Measurements from ENCODE around the gene DEPDC7. TPM values are rescaled to one million over a fixed set of nuclear protein-coding genes. Genes with fewer than 3 reads are reported as not detected.
A peak's percentile ranks its signal among the peaks of the same experiment; 100 is the strongest.
"Not testable (repeated sequence)": the region's sequence is repeated elsewhere in the genome, so short reads cannot be mapped to it uniquely, and the experiment has no call there.

The DEPDC7 gene
- total RNA-seq, 2 experiments from 2014 or later, result 1.1 TPM

DNA sequence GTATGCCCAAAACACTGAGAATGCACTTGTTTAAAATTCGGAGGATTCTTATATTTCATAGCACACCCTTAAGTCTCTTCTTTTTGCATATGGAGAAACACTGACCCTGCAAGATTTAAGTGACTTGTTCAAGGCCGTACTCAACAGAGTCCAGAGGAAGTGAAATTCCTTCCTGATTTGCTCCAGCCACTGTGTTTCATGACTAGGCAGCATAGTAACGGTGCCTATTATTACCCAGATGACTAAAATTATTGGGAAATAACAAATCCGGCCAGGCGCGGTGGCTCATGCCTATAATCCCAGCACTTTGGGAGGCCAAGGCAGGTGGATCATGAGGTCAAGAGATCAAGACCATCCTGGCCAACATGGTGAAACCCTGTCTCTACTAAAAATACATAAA lies 33.0 kb downstream of the DEPDC7 start:
- H3K4me3 Mint-ChIP-seq, H3K9me3 Mint-ChIP-seq, H3K27me3 Mint-ChIP-seq, CTCF ChIA-PET, H3K27ac Mint-ChIP-seq, H3K4me1 Mint-ChIP-seq, DNase-seq, POLR2A ChIA-PET: not testable (repeated sequence)
- H3K36me3 Mint-ChIP-seq (ENCODE audit: low read depth), result peaks cover 48% of the 10 kb centered on the region

DNA sequence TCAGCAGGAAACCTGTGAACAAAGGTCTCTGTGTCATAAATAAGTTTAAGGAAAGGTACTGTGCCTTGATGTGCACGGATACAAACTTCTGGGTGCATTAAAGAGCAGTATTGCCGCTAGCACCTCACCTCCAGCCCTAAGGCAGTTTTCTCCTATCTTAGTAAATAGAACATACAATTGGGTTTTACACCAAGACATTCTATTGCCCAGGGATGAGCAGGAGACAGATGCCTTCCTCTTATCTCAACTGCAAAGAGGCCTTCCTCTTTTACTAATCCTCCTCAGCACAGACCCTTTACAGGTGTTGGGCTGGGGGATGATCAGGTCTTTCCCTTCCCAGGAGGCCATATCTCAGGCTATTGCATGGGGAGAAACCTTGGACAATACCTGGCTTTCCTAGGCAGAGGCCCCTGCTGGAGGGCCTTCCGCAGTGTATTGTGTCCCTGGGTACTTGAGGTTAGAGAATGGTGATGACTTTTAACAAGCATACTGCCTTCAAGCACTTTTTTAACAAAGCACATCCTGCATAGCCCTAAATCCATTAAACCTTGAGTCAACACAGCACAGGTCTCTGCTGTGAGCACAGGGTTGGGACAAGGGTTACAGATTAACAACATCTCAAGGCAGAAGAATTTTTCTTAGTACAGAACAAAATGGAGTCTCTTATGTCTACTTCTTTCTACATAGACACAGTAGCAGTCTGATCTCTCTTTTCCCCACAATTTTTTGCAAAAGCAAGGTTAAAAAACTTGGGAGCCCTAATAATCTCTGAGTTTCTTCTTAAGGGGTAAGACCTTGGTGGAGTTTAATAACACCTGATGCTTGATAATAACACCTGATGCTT lies 34.1 kb downstream of the DEPDC7 start:
- H3K27me3 Mint-ChIP-seq, H3K27ac Mint-ChIP-seq, H3K4me1 Mint-ChIP-seq, H3K4me3 Mint-ChIP-seq, POLR2A ChIA-PET, H3K9me3 Mint-ChIP-seq, DNase-seq, CTCF ChIA-PET: not testable (repeated sequence)
- peaks cover 42% of the 10 kb centered on the region for H3K36me3 Mint-ChIP-seq (ENCODE audit: low read depth)

DNA sequence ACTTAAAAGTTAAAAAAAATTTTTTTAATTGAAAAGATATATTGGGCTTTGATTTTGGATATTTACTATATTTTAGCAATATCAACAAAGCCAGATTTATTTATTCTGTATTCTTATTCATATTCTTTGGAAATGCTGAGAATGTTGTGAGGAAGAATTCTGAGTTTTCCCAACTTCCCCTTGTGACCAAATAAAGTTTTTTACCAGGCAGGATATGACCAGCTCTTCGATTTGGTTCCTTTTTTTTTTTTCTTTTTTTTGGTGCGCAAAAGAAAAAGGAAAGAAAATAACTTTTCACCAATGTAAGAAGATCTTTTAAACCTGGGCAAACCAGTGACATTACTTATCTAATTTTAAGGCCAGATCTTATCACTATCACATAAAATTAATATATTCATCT lies 36.6 kb downstream of the DEPDC7 start:
- H3K4me1 Mint-ChIP-seq, result no peaks in the 10 kb centered on the region
- POLR2A ChIA-PET, result no interaction called here
- CTCF ChIA-PET, result no interaction called here
- DNase-seq, result no peak
- no peak overlapping the region for H3K4me3 Mint-ChIP-seq
- peaks cover 35% of the 10 kb centered on the region for H3K36me3 Mint-ChIP-seq (ENCODE audit: low read depth)
- no peaks in the 10 kb centered on the region for H3K27me3 Mint-ChIP-seq
- H3K9me3 Mint-ChIP-seq, result no peaks in the 10 kb centered on the region
- H3K27ac Mint-ChIP-seq, result no peak overlapping the region

DNA sequence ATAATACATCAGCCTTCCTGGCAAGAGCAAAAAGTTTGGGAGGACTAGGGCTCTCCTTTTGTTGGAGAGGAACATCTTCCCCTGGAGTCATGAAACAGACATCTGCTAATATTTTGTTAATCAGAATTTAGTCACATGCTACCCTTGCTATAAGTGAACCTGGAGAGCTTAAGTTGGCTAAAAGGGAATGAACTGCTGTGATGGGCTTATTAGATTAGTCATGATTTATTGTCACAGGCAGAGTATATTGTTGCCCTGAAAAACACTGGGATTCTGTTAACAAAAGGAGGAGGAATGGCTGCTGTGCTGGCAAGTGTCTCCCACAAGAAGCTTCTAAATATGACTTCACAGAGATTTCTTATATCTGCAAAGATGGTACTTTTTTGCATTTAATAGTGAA lies 39.7 kb downstream of the DEPDC7 start:
- Mint-ChIP-seq H3K4me3 (no peak overlapping the region), H3K9me3 (no peaks in the 10 kb centered on the region), H3K27ac (no peak overlapping the region), H3K36me3 (ENCODE audit: low read depth) (peaks cover 43% of the 10 kb centered on the region), H3K4me1 (peaks cover 1% of the 10 kb centered on the region), H3K27me3 (no peaks in the 10 kb centered on the region)
- DNase-seq, result no peak
- POLR2A ChIA-PET, result interaction anchor here (1.6 kb wide), 1 partner anchor 10 kb away, joined by 3 read pairs; no protein-coding TSS in a partner anchor
- CTCF ChIA-PET, result interaction anchor here (0.6 to 3.1 kb wide), 2 partner anchors 11 to 186 kb away, joined by 4 to 15 read pairs; no protein-coding TSS in a partner anchor

DNA sequence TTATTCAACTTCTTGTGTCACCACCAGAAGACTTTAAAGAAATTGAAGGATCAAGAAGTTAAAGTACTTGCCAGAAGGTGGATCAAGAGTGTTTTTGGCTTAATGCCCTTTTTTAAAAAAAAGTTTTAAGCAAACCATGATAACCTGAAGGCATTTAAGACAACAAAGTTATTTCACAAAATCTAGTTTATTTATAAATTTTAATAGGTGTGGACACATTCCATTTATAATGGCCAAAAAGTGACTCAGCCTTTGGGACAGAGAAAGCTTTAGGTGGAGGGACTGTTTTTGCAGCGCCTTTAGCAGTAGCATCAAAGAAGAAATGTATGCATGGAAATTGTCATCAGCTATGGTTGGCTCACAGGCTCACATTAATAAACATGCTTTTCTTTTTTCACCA lies 41.6 kb downstream of the DEPDC7 start:
- DNase-seq, result no peak

DNA sequence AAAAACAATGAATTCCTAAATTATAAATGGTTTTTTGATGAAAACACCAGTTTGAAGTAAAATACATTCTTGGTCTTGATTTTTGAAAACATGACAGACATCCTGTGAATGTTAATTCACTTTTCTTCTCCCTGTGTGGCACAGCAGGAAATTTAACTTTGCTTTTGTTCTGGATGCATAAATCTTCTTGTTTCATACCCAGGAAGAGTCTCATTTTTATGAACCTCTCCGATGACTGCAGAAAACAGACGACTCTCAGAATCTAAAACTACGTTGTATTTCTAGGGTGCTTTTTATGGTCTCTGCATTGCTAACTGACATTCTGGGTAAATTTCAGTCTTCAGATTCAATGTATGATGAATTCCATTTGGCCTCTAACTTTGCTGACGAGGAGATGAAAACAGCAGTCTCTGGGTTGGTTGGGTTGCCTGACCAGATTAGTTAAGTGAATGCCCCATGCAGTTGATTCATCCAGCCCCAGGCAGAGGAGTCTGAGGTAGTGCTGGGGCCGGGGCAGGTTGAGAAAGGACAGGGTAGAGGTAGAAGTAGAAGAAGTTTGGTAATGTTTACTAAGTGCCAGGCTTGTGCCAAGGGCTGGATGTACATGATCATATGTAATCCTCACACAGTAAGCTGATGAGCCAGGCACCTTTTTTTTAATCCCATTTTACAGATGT lies 43.8 kb downstream of the DEPDC7 start:
- no peak overlapping the region for H3K27ac Mint-ChIP-seq
- H3K27me3 Mint-ChIP-seq, result no peaks in the 10 kb centered on the region

More for the DNA sequence above, 41.6 kb downstream of the DEPDC7 start:
- CTCF ChIA-PET, result interaction anchor here (1.3 to 1.8 kb wide), 2 partner anchors 9 to 42 kb away, joined by 4 to 8 read pairs; partner anchors contain the start of gene DEPDC7
- H3K4me1 Mint-ChIP-seq, result peaks cover 11% of the 10 kb centered on the region
- peaks cover 54% of the 10 kb centered on the region for H3K36me3 Mint-ChIP-seq (ENCODE audit: low read depth)
- no peaks in the 10 kb centered on the region for H3K9me3 Mint-ChIP-seq
- H3K4me3 Mint-ChIP-seq, result no peak overlapping the region
- no peak overlapping the region for H3K27ac Mint-ChIP-seq
- H3K27me3 Mint-ChIP-seq, result no peaks in the 10 kb centered on the region
- POLR2A ChIA-PET, result interaction anchor here (1.0 kb wide), 1 partner anchor 18 kb away, joined by 3 read pairs; the partner anchor contains the start of gene TCP11L1

DNA sequence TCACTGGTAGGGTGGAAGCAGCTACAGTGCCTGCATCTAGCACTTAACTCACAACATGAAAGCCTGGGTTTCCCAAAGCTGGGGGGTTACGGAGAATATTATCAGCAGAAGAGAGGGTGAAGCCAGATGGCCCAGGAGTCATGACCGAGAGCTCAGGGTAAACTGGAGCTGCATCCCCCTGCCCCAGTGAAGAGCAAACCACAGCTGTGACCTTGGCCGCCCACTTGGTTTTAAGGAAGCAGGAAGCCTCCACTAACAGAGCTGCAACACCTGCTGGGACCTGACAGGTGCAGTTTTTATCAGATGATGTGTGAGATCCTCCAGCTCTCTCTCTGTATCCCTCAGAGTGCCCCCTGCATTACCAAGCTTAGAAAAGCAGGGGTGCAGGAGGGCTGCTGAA lies 44.6 kb downstream of the DEPDC7 start:
- no peaks in the 10 kb centered on the region for H3K9me3 Mint-ChIP-seq
- DNase-seq, result no peak
- no peaks in the 10 kb centered on the region for H3K27me3 Mint-ChIP-seq
- ChIA-PET CTCF (interaction anchor here (1.2 to 10.9 kb wide), 2 partner anchors 39 to 102 kb away, joined by 3 to 121 read pairs; no protein-coding TSS in a partner anchor), POLR2A (interaction anchor here (1.3 kb wide), 1 partner anchor 16 kb away, joined by 4 read pairs; no protein-coding TSS in a partner anchor)
- H3K36me3 Mint-ChIP-seq (ENCODE audit: low read depth), result peaks cover 58% of the 10 kb centered on the region
- H3K4me1 Mint-ChIP-seq, result peaks cover 37% of the 10 kb centered on the region
- H3K4me3 Mint-ChIP-seq, result no peak overlapping the region
- H3K27ac Mint-ChIP-seq, result no peak overlapping the region

More for the DNA sequence above, 43.8 kb downstream of the DEPDC7 start:
- H3K4me1 Mint-ChIP-seq, result peaks cover 32% of the 10 kb centered on the region
- peaks cover 60% of the 10 kb centered on the region for H3K36me3 Mint-ChIP-seq (ENCODE audit: low read depth)
- H3K9me3 Mint-ChIP-seq, result no peaks in the 10 kb centered on the region
- DNase-seq, result no peak
- H3K4me3 Mint-ChIP-seq, result no peak overlapping the region
- ChIA-PET CTCF (interaction anchor here (10.9 kb wide), 1 partner anchor 101 kb away, joined by 121 read pairs; no protein-coding TSS in a partner anchor), POLR2A (interaction anchor here (1.3 kb wide), 1 partner anchor 16 kb away, joined by 4 read pairs; no protein-coding TSS in a partner anchor)

DNA sequence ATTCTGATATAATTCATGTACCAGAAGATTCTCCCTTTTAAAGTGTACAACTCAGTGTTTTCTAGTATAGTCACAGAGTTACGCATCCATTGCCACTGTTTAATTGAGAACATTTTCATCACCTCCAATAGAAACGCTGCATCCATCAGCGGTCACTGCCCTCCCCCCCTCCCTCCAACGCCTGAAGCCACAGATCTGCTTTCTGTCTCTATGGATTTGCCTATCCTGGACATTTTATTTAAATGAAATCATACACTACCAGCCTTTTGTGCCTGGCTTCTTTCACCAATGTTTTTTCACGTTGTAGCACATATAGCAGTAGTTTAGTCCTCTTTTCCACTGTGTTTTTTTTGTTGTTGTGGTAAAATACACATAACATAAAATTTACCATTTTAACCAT lies 46.5 kb downstream of the DEPDC7 start:
- no peaks in the 10 kb centered on the region for H3K27me3 Mint-ChIP-seq
- DNase-seq, result no peak
- ChIA-PET CTCF (interaction anchor here (2.2 to 10.9 kb wide), 2 partner anchors 23 to 103 kb away, joined by 10 to 121 read pairs; partner anchors contain the start of gene TCP11L1), POLR2A (interaction anchor here (1.2 to 2.3 kb wide), 3 partner anchors 18 to 23 kb away, joined by 4 to 16 read pairs (median 7); partner anchors contain the start of gene TCP11L1)
- H3K4me1 Mint-ChIP-seq, result peaks cover 37% of the 10 kb centered on the region
- no peaks in the 10 kb centered on the region for H3K9me3 Mint-ChIP-seq
- peaks cover 64% of the 10 kb centered on the region for H3K36me3 Mint-ChIP-seq (ENCODE audit: low read depth)
- H3K27ac Mint-ChIP-seq, result no peak overlapping the region
- no peak overlapping the region for H3K4me3 Mint-ChIP-seq

DNA sequence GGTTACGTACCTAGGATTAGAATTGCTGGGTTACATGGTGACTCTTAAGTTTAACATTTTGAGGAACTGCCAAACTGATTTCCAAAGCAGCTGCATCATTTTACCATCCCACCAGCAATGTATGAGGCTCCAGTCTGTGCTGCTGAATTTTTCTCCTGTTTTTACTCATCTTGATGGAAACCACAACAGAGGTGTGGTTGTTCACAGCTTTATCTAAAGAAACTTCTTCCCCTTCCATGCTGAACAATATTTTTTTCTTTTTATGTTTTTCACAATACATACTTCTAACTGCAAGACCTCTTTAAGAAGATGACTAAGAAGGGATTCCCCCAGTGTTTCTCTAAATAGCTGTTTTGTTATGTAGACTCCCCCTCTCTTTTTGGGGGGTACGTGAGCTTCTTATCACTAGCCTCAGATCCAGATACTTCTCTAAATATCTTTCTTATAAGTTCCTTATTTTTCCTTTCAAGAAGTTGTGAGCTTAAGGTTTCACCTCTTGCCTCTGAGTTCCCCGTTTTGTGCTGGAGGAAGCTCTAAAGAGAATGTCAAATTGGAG lies 47.7 kb downstream of the DEPDC7 start:
- Mint-ChIP-seq H3K27ac (peak overlapping the region; percentile 5), H3K36me3 (ENCODE audit: low read depth) (peaks cover 58% of the 10 kb centered on the region), H3K27me3 (no peaks in the 10 kb centered on the region), H3K4me3 (no peak overlapping the region), H3K9me3 (no peaks in the 10 kb centered on the region), H3K4me1 (peaks cover 37% of the 10 kb centered on the region)
- DNase-seq, result no peak
- ChIA-PET POLR2A (interaction anchor here (0.6 to 2.3 kb wide), 5 partner anchors 20 to 222 kb away, joined by 3 to 16 read pairs (median 5); partner anchors contain the start of genes QSER1 and TCP11L1), CTCF (interaction anchor here (1.2 to 10.9 kb wide), 5 partner anchors 15 to 105 kb away, joined by 3 to 121 read pairs (median 10); partner anchors contain the start of gene TCP11L1)

DNA sequence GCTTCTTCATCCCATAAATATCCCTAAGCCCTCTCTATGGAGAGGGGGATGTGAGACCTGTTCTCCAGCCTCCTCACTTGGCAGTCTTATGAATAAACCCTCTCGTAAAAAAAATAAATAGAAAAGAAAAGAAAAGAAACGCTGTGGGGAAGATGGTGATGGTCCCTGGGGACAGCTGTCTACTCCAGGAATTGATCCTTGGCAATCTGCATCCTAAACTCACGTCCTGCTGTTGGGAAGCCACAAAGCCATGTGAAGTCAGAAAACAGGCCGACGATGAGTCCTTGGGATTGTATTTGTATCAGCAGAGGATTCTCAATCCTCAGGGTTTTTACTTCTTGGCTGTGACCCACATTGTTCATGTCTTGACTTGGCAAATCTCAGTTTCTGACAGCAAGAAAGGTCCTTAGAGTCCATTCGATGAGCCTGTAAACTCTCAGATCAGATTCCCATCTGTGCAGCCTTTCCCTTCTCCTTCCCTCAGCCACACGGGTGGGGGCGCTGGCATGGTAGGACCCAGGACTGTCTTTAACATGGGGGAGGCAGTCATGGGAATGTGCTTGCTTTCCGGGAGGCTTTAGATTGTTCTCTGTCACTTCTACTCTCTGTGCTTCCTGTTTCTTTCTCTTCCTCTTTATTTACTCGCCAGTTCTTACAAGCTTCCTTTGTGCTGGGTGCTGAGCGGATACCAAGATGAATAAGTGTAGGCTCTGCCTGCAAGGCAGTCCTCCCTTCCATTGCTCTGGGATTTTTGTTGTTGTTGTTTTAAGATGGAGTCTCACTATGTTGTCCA lies 48.6 kb downstream of the DEPDC7 start:
- H3K4me3 Mint-ChIP-seq, result no peak overlapping the region
- no peaks in the 10 kb centered on the region for H3K9me3 Mint-ChIP-seq
- H3K27ac Mint-ChIP-seq, result no peak overlapping the region
- no peaks in the 10 kb centered on the region for H3K27me3 Mint-ChIP-seq
- POLR2A ChIA-PET, result interaction anchor here (0.6 to 2.3 kb wide), 5 partner anchors 20 to 223 kb away, joined by 3 to 16 read pairs (median 5); partner anchors contain the start of gene TCP11L1
- no peak for DNase-seq
- peaks cover 37% of the 10 kb centered on the region for H3K4me1 Mint-ChIP-seq
- H3K36me3 Mint-ChIP-seq (ENCODE audit: low read depth), result peaks cover 57% of the 10 kb centered on the region
- CTCF ChIA-PET, result interaction anchor here (0.6 to 10.9 kb wide), 14 partner anchors 15 to 1271 kb away, joined by 3 to 121 read pairs (median 6); partner anchors contain the start of genes CSTF3 and DEPDC7

DNA sequence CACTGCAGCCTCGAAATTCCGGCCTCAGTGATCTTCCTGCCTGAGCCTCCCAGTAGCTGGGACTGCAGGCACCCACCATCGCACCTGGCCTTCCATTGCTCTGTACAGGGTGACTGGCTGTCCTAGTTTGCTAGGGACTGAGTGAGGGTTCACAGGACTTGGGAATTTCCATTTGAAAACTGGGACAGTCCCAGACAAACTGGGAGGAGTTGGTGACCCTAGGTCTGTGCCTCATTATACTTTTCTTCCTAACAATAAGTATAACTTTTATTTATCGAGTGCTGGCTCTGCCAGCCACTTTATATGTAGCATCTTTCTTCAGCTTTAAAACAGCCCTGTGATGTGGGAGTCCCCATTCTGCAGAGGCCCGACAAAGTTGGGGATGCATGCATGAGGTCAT lies 49.2 kb downstream of the DEPDC7 start:
- Mint-ChIP-seq H3K36me3 (ENCODE audit: low read depth) (peaks cover 53% of the 10 kb centered on the region), H3K27ac (no peak overlapping the region), H3K27me3 (no peaks in the 10 kb centered on the region), H3K4me1 (peaks cover 37% of the 10 kb centered on the region), H3K9me3 (no peaks in the 10 kb centered on the region), H3K4me3 (no peak overlapping the region)
- ChIA-PET CTCF (interaction anchor here (0.6 to 10.9 kb wide), 31 partner anchors 8 to 343 kb away, joined by 3 to 121 read pairs (median 5); partner anchors contain the start of genes CSTF3, DEPDC7 and TCP11L1), POLR2A (interaction anchor here (1.0 to 1.6 kb wide), 2 partner anchors 12 to 26 kb away, joined by 3 to 4 read pairs; partner anchors contain the start of gene TCP11L1)
- no peak for DNase-seq
